ENCODE data around the gene RAB5A. TPM values are rescaled to one million over a fixed set of nuclear protein-coding genes. Genes with fewer than 3 reads are reported as not detected.
"Not testable (repeated sequence)": the region's sequence is repeated elsewhere in the genome, so short reads cannot be mapped to it uniquely, and the experiment has no call there.

Gene RAB5A
- total RNA-seq, 1 donor from 2014 or later, result 55.0 TPM

DNA sequence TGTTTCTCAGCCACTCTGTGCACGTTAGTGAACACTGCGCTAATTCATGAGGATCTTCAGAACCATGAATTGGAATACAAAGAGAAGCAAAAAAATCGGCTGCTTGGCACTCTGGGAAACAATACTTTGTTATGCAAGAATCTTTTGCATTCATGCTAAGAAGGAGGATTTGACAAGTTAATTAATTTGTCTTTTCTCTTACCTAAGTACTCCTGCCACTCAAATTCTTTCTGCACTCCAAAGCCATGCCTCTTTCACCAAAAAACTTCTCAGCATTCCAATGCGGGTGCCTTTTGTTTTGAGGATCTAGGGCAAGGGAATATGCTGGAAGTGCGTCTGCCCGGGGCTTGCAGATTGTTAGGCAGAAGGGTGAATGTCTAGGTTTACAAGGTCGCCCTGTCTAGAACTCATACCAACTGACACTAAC, 82.0 kb downstream of the RAB5A start:
- Mint-ChIP-seq H3K27ac (no peak overlapping the region), H3K4me1 (ENCODE audit: unreplicated experiment) (peaks cover 4% of the 10 kb centered on the region), H3K9me3 (no peaks in the 10 kb centered on the region), H3K36me3 (no peaks in the 10 kb centered on the region), H3K4me3 (no peak overlapping the region), H3K27me3 (no peaks in the 10 kb centered on the region)
- TF ChIP-seq, protein P1, sequence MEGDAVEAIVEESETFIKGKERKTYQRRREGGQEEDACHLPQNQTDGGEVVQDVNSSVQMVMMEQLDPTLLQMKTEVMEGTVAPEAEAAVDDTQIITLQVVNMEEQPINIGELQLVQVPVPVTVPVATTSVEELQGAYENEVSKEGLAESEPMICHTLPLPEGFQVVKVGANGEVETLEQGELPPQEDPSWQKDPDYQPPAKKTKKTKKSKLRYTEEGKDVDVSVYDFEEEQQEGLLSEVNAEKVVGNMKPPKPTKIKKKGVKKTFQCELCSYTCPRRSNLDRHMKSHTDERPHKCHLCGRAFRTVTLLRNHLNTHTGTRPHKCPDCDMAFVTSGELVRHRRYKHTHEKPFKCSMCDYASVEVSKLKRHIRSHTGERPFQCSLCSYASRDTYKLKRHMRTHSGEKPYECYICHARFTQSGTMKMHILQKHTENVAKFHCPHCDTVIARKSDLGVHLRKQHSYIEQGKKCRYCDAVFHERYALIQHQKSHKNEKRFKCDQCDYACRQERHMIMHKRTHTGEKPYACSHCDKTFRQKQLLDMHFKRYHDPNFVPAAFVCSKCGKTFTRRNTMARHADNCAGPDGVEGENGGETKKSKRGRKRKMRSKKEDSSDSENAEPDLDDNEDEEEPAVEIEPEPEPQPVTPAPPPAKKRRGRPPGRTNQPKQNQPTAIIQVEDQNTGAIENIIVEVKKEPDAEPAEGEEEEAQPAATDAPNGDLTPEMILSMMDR (conservative IDR thresholded peaks at IDR 0.05), result no peak
- no peak for DNase-seq (ENCODE audit: extremely low spot score, unreplicated experiment)

DNA sequence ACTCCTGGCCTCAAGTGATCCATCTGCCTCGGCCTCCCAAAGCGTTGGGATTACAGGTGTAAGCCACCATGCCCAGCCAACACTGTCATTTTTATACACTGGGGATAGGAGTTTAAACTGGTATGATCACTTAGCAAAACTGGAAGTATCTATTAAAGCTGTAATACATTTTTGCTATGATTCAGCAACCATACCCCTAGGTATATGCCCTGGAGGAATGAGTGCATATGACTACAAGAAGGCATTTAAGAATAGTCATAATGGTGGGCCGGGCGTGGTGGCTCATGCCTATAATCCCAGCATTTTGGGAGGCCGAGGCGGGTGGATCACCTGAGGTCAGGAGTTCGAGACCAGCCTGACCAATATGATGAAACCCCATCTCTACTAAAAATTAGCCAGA, 85.0 kb downstream of the RAB5A start:
- not testable (repeated sequence) for H3K27me3 Mint-ChIP-seq; H3K36me3 Mint-ChIP-seq; H3K4me1 Mint-ChIP-seq (ENCODE audit: unreplicated experiment); DNase-seq (ENCODE audit: extremely low spot score, unreplicated experiment); H3K9me3 Mint-ChIP-seq; H3K4me3 Mint-ChIP-seq; H3K27ac Mint-ChIP-seq

Other genes with a start within 250 kb of the RAB5A start
- gene EFHB, start 12.9 kb upstream of the RAB5A start, total RNA-seq (ENCODE audit: low replicate concordance), result 0.71 and 1.8 TPM in 2 replicates
- gene PP2D1, start 65.2 kb downstream of the RAB5A start, total RNA-seq (ENCODE audit: low replicate concordance), result not detected in 2 replicates
- gene KAT2B, start 93.3 kb downstream of the RAB5A start, total RNA-seq (ENCODE audit: low replicate concordance), result 13.2 and 15.4 TPM in 2 replicates
- 8.1 and 18.8 TPM in 2 replicates for gene SGO1, start 239.1 kb downstream of the RAB5A start, total RNA-seq (ENCODE audit: low replicate concordance)